ENCODE data around the gene RASSF7.

Gene RASSF7

GRCh38 chr11:555780-556661 is 4.7 kb upstream of the RASSF7 start:
- TF ChIP-seq CTCF (IDR thresholded peaks at IDR 0.05) = no peak
- Histone ChIP-seq H3K27me3 (peaks cover 13 to 87% of the 10 kb centered on the region in 2 donors), H3K4me1 (peaks cover 0 to 33% (median 24%) of the 10 kb centered on the region in 4 donors), H3K9me3 (no peaks in the 10 kb centered on the region), H3K27ac (no peak overlapping the region), H3K4me3 (no peak overlapping the region), H3K36me3 (no peaks in the 10 kb centered on the region)
- intact Hi-C loops (cut with DNase I; ENCODE audit: low total_unique reads) = loop anchor here (2.0 kb wide), 1 partner anchor 173 kb away; no protein-coding TSS in a partner anchor
- DNase-seq = no peak

- Histone ChIP-seq H3K27ac (no peak overlapping the region), H3K4me1 (peaks cover 0 to 40% (median 31%) of the 10 kb centered on the region in 4 donors), H3K36me3 (no peaks in the 10 kb centered on the region), H3K4me3 (no peak overlapping the region), H3K9me3 (no peaks in the 10 kb centered on the region), H3K27me3 (peaks cover 13 to 80% of the 10 kb centered on the region in 2 donors)
- intact Hi-C loops (cut with DNase I; ENCODE audit: low total_unique reads) = no loop called here
- DNase-seq = no peak
- no peak for TF ChIP-seq CTCF (IDR thresholded peaks at IDR 0.05)
Measured at GRCh38 chr11:556662-557256, 4.0 kb upstream of the RASSF7 start.

GRCh38 chr11:557328-558132 is 3.2 kb upstream of the RASSF7 start:
- TF ChIP-seq CTCF (IDR thresholded peaks at IDR 0.05) = no peak
- peaks cover 13 to 72% of the 10 kb centered on the region in 2 donors for H3K27me3 ChIP-seq
- DNase-seq = no peak
- H3K4me1 ChIP-seq = peaks cover 0 to 48% (median 31%) of the 10 kb centered on the region in 4 donors
- no peak overlapping the region for H3K4me3 ChIP-seq
- no peak overlapping the region for H3K27ac ChIP-seq
- no peaks in the 10 kb centered on the region for H3K36me3 ChIP-seq
- H3K9me3 ChIP-seq = no peaks in the 10 kb centered on the region
- intact Hi-C loops (cut with DNase I; ENCODE audit: low total_unique reads) = no loop called here

- Histone ChIP-seq H3K4me1 (peaks cover 0 to 50% (median 31%) of the 10 kb centered on the region in 4 donors), H3K9me3 (no peaks in the 10 kb centered on the region), H3K4me3 (no peak overlapping the region), H3K27me3 (peaks cover 13 to 62% of the 10 kb centered on the region in 2 donors), H3K27ac (no peak overlapping the region), H3K36me3 (no peaks in the 10 kb centered on the region)
- intact Hi-C loops (cut with DNase I; ENCODE audit: low total_unique reads) = no loop called here
- no peak for TF ChIP-seq CTCF (IDR thresholded peaks at IDR 0.05)
- DNase-seq = no peak
Measured at GRCh38 chr11:558503-558902, 2.3 kb upstream of the RASSF7 start.

- intact Hi-C loops (cut with DNase I; ENCODE audit: low total_unique reads) = no loop called here
- Histone ChIP-seq H3K27ac (no peak overlapping the region), H3K36me3 (no peaks in the 10 kb centered on the region), H3K27me3 (peaks cover 13 to 56% of the 10 kb centered on the region in 2 donors), H3K9me3 (no peaks in the 10 kb centered on the region), H3K4me3 (no peak overlapping the region), H3K4me1 (peaks cover 0 to 52% (median 31%) of the 10 kb centered on the region in 4 donors)
- DNase-seq = no peak
- no peak for TF ChIP-seq CTCF (IDR thresholded peaks at IDR 0.05)
Measured at GRCh38 chr11:559020-559620, 1.6 kb upstream of the RASSF7 start.
